Measurements from ENCODE around the gene NRG2.

DNA sequence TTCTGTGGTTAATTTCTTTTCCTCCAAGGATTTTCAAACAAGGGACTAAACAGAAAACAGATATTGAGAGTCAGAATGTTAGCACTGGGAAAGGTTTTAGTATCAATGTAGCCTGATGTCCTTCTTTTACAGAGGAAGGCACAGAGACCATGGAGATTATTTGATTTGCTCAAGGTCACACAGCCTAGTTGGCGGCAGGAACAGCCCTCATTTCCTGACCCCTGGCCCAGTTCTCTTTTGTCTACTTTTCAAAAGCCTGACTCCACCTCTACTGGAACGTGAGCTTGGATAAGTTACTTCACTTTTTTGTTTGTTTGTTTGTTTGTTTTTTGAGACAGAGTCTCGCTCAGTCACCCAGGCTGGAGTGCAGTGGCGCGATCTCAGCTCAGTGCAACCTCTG is 6.6 kb upstream of the NRG2 start:
- TF ChIP-seq, protein P1, sequence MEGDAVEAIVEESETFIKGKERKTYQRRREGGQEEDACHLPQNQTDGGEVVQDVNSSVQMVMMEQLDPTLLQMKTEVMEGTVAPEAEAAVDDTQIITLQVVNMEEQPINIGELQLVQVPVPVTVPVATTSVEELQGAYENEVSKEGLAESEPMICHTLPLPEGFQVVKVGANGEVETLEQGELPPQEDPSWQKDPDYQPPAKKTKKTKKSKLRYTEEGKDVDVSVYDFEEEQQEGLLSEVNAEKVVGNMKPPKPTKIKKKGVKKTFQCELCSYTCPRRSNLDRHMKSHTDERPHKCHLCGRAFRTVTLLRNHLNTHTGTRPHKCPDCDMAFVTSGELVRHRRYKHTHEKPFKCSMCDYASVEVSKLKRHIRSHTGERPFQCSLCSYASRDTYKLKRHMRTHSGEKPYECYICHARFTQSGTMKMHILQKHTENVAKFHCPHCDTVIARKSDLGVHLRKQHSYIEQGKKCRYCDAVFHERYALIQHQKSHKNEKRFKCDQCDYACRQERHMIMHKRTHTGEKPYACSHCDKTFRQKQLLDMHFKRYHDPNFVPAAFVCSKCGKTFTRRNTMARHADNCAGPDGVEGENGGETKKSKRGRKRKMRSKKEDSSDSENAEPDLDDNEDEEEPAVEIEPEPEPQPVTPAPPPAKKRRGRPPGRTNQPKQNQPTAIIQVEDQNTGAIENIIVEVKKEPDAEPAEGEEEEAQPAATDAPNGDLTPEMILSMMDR (IDR thresholded peaks at IDR 0.05 in 8 of 11, conservative IDR thresholded peaks at IDR 0.05 in 3 of 11), result no peak
- TF ChIP-seq POLR2AphosphoS5 (IDR thresholded peaks at IDR 0.05), result peak in 2 of 3 donors; percentile 37 to 41
